GM18508 (cell line): Measurements from ENCODE around the gene HEXA.
"Not testable (repeated sequence)": the region's sequence is repeated elsewhere in the genome, so short reads cannot be mapped to it uniquely, and the experiment has no call there.

ENCODE experiments used
- ATAC-seq: cut with Tn5 transposase; IDR thresholded peaks from one replicate; pipeline ENCODE4 v1.9.1; 2021; ENCODE audit warnings: moderate number of reproducible peaks; ENCODE audit not compliant: insufficient read depth, unreplicated experiment

The HEXA gene

GRCh38 chr15:72379106-72379505 is 3.3 kb upstream of the HEXA start:
- ATAC-seq = not testable (repeated sequence)

GRCh38 chr15:72377331-72377730 is 1.5 kb upstream of the HEXA start:
- no peak for ATAC-seq

DNA sequence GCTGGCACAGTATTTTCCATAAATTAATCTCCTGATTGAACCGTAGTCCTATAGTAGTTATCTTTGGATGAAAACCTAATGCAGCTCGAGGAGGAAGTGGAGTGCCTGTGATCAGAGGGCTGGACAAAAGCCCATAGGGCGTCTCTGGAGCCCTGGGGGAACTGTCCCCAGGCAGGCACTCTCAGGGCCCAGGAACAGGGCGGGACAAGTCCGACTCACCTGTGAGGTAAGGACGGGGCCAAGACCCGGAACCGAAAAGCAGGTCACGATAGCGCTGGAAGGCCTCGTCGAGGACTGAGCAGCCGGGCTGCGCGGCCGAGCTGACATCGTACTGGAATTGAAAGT is 341 bp downstream of the HEXA start:
- peak; percentile 22 for ATAC-seq

DNA sequence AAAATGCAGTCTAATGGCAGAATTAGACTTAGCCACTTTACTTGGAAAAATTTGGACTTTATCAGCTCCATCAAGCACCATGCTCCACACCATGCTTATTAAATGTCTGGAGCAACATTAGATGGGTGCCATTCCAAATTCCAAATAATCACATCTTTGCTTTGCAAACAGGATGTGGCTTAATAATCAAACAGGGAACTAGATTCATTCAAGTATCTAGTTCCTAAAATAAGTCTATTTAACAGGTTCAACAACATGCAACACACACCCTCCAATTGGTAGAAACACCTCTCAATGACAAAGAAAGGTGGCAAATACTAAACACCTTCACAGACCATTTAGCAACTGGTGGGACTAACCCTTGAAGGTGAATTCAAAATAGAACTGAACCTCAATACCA is 3.5 kb downstream of the HEXA start:
- no peak for ATAC-seq

DNA sequence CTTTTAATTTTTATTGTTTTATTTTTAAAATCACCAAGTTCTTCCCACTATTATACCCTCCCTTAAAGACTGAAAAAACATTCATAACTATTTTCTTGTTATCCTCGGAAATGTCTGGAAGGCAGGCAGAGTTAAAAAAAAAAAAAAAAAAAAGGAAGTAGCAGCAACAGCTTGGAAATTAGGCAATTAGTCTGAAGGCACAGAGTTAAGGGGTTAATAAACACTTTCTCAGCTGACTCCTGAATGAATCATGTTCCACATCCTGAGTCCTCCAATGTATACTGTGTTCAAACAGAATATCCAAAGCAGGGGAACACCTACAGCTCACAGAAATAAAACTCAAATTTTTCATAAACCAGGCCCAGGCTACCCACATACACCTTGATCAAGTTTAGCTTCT is 5.8 kb downstream of the HEXA start:
- no peak for ATAC-seq

- ATAC-seq = no peak
Measured at GRCh38 chr15:72368899-72369298, 6.9 kb downstream of the HEXA start.

- no peak for ATAC-seq
Measured at GRCh38 chr15:72368325-72368724, 7.5 kb downstream of the HEXA start.

- ATAC-seq = peak; percentile 82
Measured at GRCh38 chr15:72365844-72366243, 10.0 kb downstream of the HEXA start.

GRCh38 chr15:72361176-72361575 is 14.6 kb downstream of the HEXA start:
- ATAC-seq = no peak

GRCh38 chr15:72358650-72359171 is 17.1 kb downstream of the HEXA start:
- ATAC-seq = no peak

DNA sequence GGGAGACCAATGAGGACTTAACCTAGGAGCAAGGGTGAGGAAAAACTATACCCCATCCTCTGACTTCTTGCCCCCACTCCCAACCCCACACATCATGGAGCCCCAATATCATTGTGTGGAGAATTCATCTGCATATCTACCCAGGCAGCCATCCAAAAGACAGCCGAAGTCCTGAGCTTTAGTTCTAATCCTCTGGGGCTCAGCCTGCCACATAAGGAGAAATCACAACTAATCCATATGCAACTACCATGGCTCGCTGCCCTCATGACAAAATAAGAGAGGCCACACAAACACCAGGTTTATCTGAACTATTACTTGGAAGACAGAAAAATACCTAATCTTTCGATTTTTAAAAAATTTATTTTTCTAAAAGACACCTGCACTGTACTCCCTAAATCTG is 17.7 kb downstream of the HEXA start:
- ATAC-seq = no peak

- ATAC-seq = no peak
Measured at GRCh38 chr15:72354496-72354895, 21.3 kb downstream of the HEXA start.

GRCh38 chr15:72353266-72353665 is 22.5 kb downstream of the HEXA start:
- no peak for ATAC-seq

GRCh38 chr15:72345806-72346205 is 30.0 kb downstream of the HEXA start:
- no peak for ATAC-seq

DNA sequence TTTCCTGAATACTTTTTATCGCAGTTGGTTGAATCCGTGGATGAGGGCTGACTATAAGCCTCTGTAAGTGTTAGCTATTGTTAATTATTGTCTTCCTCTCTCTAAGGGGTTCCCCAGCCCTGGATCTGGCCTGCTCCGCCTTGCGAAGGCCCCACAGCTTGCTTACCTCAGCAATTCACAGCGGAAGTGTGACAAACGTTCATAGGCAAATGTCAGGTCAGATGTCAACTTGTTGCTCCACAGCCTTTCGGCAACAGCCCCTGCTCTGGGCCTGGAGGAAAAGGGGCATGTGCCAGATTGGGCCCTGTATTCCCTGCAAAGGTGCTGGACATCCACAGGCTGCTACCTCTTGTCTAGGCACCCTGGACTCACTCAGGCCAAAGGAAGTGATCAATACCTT is 30.5 kb downstream of the HEXA start:
- no peak for ATAC-seq

- no peak for ATAC-seq
Measured at GRCh38 chr15:72344602-72345001, 31.2 kb downstream of the HEXA start.

DNA sequence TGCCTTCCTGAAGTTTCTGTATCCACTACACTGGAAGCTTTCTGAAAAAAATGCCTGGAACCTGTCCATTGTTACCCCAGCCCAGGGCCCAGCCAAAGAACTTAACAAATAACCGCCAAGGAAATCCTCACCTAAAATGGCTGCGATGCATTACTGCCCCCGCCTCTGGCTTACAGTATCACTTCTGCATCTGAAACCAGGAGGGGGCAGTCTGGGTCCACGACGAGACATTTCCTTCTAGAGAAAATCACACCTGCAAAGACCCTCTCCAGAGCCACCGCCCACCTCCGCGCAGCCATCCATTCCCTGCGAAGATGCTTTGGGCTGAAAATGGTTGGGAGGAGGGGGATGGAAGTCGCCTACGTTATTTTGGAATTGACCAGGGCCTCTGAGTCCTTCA is 33.4 kb downstream of the HEXA start:
- no peak for ATAC-seq

DNA sequence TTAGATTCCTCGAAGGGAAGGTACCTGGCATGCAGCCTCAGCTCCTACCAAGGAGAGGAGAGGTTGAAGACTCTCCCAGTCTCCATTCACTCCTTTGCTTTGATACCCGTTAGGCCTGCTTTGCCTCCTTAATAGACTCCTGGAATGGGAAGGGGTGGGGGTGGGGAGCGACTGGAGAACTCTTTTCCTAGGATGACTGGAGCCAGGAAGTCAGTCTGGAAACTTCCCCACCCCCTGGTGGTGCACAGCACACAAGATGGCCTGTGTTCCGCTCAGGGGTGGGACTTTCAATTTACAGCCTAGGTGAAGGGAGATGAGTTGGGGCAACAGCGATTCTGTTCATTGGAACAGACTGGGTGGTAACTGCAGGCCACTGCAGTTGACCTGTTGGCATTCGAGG is 34.5 kb downstream of the HEXA start:
- ATAC-seq = no peak

DNA sequence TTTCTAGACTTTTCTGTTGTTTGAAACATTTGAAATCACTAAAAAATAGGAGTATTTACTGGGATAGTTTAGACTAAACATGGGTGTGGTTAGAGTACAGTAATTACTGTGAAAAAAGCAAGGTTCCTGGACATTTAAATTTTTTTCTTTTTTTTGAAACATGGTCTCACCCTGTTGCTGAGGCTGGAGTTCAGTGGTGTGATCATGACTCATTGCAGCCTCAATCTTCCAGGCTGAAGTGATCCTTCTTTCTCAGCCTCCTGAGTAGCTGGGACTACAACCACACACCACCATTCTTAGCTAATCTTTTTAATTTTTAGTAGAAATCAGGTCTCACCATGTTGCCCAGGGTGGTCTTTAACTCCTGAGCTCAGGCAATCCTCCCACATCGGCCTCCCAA is 35.4 kb downstream of the HEXA start:
- no peak for ATAC-seq

GRCh38 chr15:72339777-72340177 is 36.0 kb downstream of the HEXA start:
- no peak for ATAC-seq

GRCh38 chr15:72338617-72339321 is 37.0 kb downstream of the HEXA start:
- no peak for ATAC-seq

- ATAC-seq = no peak
Measured at GRCh38 chr15:72338148-72338547, 37.7 kb downstream of the HEXA start.

GRCh38 chr15:72334842-72335241 is 41.0 kb downstream of the HEXA start:
- ATAC-seq = no peak
